Measurements from ENCODE around the gene UBE2D1. TPM values are rescaled to one million over a fixed set of nuclear protein-coding genes. Genes with fewer than 3 reads are reported as not detected.

The UBE2D1 gene
- total RNA-seq, 1 donor from 2014 or later = 24.1 TPM

DNA sequence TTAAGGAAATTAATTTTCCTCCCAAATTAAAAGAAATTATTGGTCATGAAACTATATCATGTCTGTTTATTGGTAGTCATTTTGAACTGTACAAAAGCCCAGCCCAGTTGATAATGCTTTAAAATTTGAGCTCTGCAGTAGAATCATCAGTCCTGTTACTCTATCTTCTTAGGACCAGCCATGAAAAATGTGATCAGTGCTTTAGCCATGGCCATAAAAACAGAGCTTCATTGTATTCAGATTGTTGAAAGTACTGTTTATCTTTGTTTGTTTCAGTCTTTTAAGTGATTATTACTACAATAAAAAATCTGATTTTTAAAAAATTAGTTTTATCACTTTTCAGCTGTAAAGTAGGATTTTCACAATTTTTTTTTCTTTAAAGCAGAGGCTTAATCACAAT, 36.7 kb downstream of the UBE2D1 start:
- Histone ChIP-seq H3K4me3 (ENCODE audit: low read depth, low read length) (no peak overlapping the region), H3K36me3 (ENCODE audit: control insufficient read depth, insufficient read depth, low read length) (no peaks in the 10 kb centered on the region), H3K27me3 (ENCODE audit: control insufficient read depth, insufficient read depth, low read length) (no peaks in the 10 kb centered on the region)
- no peak for DNase-seq (ENCODE audit: low read depth)
- TF ChIP-seq, protein P1, sequence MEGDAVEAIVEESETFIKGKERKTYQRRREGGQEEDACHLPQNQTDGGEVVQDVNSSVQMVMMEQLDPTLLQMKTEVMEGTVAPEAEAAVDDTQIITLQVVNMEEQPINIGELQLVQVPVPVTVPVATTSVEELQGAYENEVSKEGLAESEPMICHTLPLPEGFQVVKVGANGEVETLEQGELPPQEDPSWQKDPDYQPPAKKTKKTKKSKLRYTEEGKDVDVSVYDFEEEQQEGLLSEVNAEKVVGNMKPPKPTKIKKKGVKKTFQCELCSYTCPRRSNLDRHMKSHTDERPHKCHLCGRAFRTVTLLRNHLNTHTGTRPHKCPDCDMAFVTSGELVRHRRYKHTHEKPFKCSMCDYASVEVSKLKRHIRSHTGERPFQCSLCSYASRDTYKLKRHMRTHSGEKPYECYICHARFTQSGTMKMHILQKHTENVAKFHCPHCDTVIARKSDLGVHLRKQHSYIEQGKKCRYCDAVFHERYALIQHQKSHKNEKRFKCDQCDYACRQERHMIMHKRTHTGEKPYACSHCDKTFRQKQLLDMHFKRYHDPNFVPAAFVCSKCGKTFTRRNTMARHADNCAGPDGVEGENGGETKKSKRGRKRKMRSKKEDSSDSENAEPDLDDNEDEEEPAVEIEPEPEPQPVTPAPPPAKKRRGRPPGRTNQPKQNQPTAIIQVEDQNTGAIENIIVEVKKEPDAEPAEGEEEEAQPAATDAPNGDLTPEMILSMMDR (IDR thresholded peaks at IDR 0.05; ENCODE audit: insufficient read depth, low read length, poor library complexity, severe bottlenecking) = no peak

DNA sequence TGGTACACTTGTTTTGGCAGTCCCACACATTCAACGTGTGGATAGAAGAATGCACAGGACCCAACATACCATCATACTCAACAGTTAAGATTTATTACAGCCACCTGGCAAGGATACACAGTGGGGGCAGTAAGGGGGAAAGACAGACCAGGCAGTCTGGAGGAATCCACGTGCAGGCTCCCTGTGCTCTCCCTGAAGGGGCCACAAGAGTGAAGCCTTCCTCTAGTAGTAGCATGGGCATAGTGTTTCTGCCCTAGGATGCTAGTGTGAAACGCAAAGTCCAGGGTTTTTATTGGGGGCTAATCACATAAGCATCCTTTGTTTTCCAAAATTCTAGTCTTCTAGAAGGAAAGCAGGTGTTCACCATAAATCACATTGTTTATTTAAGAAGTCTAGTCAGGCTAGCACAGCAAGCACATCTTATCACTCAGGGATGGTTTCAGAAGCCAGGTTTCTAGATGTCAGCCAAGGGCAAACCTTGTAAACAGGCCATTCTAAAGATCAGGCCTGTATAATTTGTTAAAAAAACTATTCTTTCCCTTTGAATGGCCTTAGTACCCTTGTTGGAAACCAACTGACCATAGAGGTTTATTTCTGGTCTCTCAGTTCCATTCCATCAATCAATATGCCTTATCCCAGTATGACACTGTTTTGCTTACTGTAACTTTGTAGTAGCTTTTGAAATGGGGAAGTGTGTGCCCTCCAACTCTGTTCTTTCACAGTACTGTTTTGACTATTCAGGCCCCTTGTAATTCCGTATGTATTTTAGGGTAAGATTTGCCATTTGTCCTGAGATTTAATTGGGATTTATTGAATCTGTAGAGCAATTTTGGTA, 38.0 kb downstream of the UBE2D1 start:
- TF ChIP-seq, protein P1 (IDR thresholded peaks at IDR 0.05; ENCODE audit: insufficient read depth, low read length, poor library complexity, severe bottlenecking) = no peak
- no peaks in the 10 kb centered on the region for H3K27me3 ChIP-seq (ENCODE audit: control insufficient read depth, insufficient read depth, low read length)
- H3K36me3 ChIP-seq (ENCODE audit: control insufficient read depth, insufficient read depth, low read length) = no peaks in the 10 kb centered on the region
- no peak for DNase-seq (ENCODE audit: low read depth)
- no peak overlapping the region for H3K4me3 ChIP-seq (ENCODE audit: low read depth, low read length)

DNA sequence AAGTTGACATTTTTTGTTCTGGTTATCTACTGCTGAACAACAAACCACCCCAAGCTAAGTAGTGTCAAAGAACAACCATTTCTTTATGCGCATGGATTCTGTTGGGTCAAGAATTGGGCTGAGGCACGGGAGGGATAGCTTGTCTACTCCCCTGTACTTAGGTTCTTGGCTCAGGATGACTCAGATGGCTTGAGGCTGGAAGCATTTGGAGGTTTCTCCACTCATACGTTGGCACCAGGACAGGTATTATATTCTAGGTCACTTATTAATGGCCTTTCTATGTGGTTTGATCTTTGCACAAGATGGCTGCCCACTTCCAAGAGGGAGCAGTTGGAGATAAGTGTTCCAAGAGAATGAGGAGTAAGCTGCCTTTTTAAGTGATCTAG, 38.6 kb downstream of the UBE2D1 start:
- no peaks in the 10 kb centered on the region for H3K27me3 ChIP-seq (ENCODE audit: control insufficient read depth, insufficient read depth, low read length)
- no peaks in the 10 kb centered on the region for H3K36me3 ChIP-seq (ENCODE audit: control insufficient read depth, insufficient read depth, low read length)
- DNase-seq (ENCODE audit: low read depth) = no peak
- H3K4me3 ChIP-seq (ENCODE audit: low read depth, low read length) = no peak overlapping the region
- TF ChIP-seq, protein P1 (IDR thresholded peaks at IDR 0.05; ENCODE audit: insufficient read depth, low read length, poor library complexity, severe bottlenecking) = no peak

DNA sequence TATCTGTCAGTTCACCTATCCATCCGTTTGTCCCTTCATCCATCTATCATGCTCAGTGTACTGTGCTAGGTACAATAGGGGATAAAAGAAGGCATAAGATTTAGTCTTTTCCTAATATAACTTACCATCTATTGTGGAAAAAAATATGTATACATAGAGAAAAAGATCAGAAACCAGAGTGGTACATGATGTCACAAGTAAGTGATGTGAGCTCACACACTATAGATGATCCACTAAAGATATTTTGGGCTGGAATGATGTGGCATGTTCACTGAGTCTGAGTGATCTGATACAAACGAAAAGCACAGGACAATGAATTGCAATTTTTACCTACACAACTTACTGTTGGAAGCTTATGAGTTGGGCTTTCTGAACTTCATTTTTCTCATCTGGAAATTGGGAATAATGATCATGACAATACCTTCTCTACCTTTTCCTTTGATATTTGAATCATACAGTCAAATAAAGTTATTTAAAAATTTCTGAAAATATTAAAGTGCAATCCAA, 47.7 kb downstream of the UBE2D1 start:
- TF ChIP-seq, protein P1 (IDR thresholded peaks at IDR 0.05; ENCODE audit: insufficient read depth, low read length, poor library complexity, severe bottlenecking) = no peak
- H3K4me3 ChIP-seq (ENCODE audit: low read depth, low read length) = no peak overlapping the region
- DNase-seq (ENCODE audit: low read depth) = no peak

DNA sequence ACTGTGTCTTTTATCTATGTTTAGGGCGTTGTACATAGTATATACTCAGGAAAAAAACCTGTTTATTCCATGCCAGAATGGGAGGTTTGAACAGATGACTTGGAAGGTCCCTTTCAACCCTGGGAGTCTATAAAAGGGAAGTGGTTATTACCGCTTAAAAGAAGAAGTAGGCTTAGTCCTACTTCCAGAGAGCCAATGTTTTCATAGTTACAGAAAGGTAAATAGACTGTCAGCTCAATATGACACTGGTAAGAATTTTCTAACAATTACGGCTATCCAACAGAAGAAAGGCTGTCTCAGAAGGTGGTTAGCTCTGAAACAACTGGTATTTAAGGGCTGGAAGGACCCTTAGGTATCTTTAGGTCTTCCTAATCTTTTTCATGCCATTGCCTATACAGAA, 49.3 kb downstream of the UBE2D1 start:
- H3K27me3 ChIP-seq (ENCODE audit: control insufficient read depth, insufficient read depth, low read length) = no peaks in the 10 kb centered on the region
- TF ChIP-seq, protein P1 (IDR thresholded peaks at IDR 0.05; ENCODE audit: insufficient read depth, low read length, poor library complexity, severe bottlenecking) = no peak
- no peak overlapping the region for H3K4me3 ChIP-seq (ENCODE audit: low read depth, low read length)
- no peak for DNase-seq (ENCODE audit: low read depth)
- H3K36me3 ChIP-seq (ENCODE audit: control insufficient read depth, insufficient read depth, low read length) = no peaks in the 10 kb centered on the region

More for the DNA sequence above, 47.7 kb downstream of the UBE2D1 start:
- Histone ChIP-seq H3K27me3 (ENCODE audit: control insufficient read depth, insufficient read depth, low read length) (no peaks in the 10 kb centered on the region), H3K36me3 (ENCODE audit: control insufficient read depth, insufficient read depth, low read length) (no peaks in the 10 kb centered on the region)

All from kidney epithelial cell (primary cell).